GM19463 (cell line): ENCODE data around the gene XAB2.
"Not testable (repeated sequence)": the region's sequence is repeated elsewhere in the genome, so short reads cannot be mapped to it uniquely, and the experiment has no call there.

ENCODE experiments used
- ATAC-seq: cut with Tn5 transposase; IDR thresholded peaks from one replicate; pipeline ENCODE4 v1.9.1; 2021; ENCODE audit warnings: mild to moderate bottlenecking, moderate library complexity; ENCODE audit not compliant: unreplicated experiment

The XAB2 gene

DNA sequence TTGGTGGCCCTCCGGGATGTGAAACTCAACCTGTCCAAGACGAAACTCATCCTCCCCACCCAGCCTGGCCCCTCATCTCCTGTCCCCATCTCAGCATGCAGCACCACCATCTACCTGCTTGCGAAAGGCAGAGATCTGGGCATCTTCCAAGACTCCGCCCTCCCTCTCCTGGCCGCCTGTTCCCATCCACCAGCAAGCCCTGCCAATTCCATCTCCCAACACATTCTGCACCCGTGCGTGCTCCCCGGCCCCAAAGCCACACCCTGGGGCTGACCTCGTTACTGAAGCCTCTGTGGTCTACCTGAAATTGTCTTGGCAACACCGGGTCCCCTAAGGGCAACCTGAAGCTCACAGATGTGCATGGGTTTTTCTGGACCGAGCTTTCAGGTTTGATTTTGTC is 46.9 kb downstream of the XAB2 start:
- no peak for ATAC-seq

DNA sequence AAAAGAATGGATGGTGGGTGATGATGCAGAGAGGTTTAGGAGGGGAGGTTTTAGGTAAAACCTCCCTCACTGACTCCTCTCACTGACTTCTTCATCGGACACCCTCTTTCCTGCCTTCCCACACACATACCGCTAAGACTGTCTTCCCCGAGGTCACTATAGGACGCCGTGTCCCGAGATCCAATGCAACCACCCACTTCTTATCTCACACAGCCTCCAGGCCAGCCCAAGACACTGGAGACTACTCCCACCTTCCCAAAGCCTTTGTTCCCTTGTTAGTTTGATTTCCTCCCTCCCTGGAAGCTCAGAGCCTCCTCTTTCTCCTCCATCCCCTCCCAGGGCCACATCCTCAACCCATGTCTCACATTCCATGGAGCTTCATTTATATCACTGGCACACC is 50.2 kb downstream of the XAB2 start:
- no peak for ATAC-seq

DNA sequence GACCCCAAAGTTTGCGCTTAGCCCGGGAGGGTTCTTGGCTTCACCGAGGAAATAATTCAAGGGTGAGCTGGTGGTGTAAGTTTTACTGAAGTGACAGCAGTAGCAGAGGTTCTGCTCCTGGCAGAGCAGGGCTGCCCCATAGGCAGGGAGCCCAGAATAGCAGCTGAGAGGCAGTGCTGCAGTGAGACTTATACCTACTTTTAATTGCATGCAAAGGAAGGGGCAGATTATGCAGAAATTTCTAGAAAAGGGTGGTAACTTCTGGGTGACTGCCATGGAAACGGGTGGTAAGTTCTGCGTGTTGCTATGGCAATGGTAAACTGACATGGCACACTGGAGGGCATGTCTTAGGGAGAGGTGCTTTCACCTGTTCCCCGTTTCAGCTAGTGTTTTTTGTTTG is 51.2 kb downstream of the XAB2 start:
- ATAC-seq = no peak

DNA sequence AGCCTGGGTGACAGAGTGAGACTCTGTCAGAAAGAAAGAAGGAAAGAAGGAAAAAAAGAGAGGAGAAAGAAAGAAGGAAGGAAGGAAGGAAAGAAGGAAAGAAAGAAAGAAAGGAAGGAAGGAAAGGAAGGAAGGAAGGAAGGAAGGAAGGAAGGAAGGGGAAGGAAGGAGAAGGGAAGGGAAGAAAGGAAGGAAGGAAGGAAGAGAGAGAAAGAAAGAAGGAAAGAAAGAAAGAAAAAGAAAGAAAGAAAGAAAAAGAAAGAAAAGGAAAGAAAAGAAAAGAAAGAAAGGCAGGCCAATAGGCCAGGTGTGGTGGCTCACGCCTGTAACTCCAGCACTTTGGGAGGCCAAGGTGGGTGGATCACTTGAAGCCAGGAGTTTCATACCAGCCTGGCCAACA is 51.9 kb downstream of the XAB2 start:
- not testable (repeated sequence) for ATAC-seq

DNA sequence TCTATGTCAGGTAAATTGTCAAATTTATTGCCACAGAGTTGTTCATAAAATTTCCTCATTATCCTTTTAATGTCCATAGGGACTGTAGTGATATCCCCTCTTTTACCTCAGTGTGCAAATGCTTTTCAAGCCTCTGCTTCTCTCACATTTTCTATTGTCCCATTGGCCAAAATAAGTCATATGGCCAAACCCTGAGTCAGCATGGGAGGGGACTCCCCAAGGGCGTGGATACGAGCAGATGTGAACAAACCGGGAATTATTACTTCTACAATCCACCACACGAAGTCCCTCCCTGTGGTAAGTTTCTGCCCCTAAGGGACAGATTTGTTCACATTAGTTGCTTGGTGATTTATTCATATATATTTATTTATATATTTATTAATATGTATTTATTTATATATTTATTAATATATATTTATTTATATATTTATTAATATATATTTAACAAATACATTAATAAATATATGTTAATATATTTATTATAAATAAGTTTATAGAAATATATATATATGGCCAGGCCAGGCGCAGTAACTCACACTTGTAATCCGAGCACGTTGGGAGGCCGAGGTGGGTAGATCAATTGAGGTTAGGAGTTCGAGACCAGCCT is 53.8 kb downstream of the XAB2 start:
- no peak for ATAC-seq

DNA sequence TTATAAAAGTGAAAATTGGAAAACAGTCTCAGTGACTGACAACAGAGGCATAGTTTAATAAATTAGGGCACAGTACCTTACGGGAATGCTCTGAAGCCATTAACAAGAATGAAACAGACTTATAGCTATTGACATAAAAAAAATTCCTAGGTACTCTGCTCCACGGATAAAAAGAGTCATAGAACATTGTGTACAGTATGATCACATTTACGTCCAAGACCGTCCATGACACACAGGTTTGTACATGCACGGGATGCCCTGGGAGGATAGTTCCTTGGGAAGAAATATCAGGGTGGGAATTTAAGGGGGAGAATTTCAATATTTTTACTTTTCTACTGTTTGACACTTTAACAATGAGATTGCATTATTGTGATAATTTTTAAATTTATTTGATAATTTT is 58.6 kb downstream of the XAB2 start:
- no peak for ATAC-seq
